GM23248 (cell line): ENCODE data around the gene MKLN1.

Experiments used
- EZH2 ChIP-seq: fragments of 200-600 bp; sonication (generic); IDR thresholded peaks from 2 replicates; pipeline ENCODE4 v1.6.1; 2018; ENCODE audit warnings: antibody characterized with exemption, mild to moderate bottlenecking; ENCODE audit not compliant: insufficient read depth, poor library complexity, severe bottlenecking
- EZH2phosphoT487 ChIP-seq: fragments of 200-600 bp; sonication (generic); IDR thresholded peaks from 2 replicates; pipeline ENCODE4 v1.6.1; 2018; ENCODE audit warnings: antibody characterized with exemption, moderate library complexity, mild to moderate bottlenecking, low read depth; ENCODE audit not compliant: insufficient read depth

DNA sequence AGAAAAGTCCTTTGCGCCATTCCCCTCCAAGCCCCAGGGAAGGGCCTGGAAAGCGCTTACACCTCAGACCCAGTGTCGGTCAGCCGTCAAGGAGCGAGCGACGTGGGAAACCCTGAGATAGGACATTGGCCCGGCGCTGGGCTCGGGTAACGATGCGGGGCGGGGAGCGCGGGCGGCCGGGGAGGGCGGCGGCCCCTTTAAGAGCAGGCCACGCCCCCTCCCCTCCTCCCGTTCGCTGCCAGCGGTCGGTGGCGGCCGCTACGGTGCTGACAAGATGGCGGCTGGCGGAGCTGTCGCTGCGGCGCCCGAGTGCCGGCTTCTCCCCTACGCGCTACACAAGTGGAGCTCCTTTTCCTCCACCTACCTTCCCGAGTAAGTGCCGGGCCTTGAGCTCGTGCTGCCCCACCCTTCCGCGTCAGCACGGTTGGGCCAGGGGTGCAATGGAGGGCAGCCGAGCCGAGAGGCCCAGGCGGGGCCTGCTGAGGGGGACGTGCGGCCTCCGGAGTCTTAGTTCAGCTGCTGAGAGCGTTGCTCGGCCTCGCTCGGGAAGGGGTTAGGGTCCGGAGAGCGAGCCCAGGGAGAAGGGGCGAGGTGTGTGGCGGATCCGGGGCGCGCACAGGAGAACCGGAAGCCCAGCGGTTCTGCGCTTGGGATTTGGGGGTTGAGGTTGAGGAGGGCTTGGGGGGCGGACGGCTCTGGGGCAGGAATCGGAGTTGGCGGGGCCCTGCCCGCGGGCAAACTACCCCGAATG lies at the start of gene MKLN1:
- no peak for TF ChIP-seq EZH2
- no peak for TF ChIP-seq EZH2phosphoT487
